ENCODE data around the gene ZKSCAN3.

DNA sequence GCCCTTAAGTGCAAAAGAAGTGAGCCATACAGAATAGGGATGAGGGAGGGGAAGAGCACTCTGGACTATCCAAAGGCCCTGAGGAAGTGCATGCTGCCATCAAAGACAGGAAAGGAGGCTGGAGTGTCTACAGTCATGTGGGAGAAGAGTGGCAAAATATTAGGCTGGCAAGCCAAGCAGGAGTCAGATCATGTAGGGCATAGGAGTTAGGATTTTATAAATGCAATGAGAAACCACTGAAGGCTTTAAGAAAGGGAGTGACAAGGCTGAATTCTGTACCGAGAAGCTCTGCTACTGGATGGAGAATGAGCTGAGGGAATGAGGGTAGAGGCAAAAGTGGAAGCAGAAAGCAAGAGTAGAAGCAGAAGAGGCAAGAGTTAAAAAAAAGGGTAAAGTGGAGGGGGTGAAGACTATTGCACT, 16.1 kb upstream of the ZKSCAN3 start:
- TF ChIP-seq CTCF (conservative IDR thresholded peaks at IDR 0.05; ENCODE audit: low read depth, low read length) (no peak), EZH2 (IDR thresholded peaks at IDR 0.05; ENCODE audit: low read length, unreplicated experiment) (no peak), EZH2phosphoT487 (IDR thresholded peaks at IDR 0.05; ENCODE audit: borderline replicate concordance, low read length) (no peak)
